ENCODE results near the gene CARD18. TPM values are rescaled to one million over a fixed set of nuclear protein-coding genes. Genes with fewer than 3 reads are reported as not detected.

Gene CARD18
- total RNA-seq (2016; rRNA removed; fragmentation: Illumina TruSeq; extraction: Trizol) (not detected in 2 replicates), polyA plus RNA-seq (2011; rRNA removed) (not detected in 2 replicates), polyA minus RNA-seq (2011; rRNA and poly(A)+ RNA removed; ENCODE audit: low replicate concordance) (not detected in 2 replicates), Bru-seq, nascent RNA (percentile 10 among the genes with signal in this experiment), BruChase-seq, experiment 1, labeled RNA remaining after a 6-hour chase (percentile 10 among the genes with signal in this experiment), BruChase-seq, experiment 2, labeled RNA remaining after a 2-hour chase (percentile 13 among the genes with signal in this experiment)
- total RNA-seq (2016; cell fraction: cytosol; rRNA removed; fragmentation: Illumina TruSeq; extraction: Trizol; ENCODE audit: low read depth): not detected in 2 replicates
- not detected in 2 replicates for total RNA-seq (2016; cell fraction: insoluble cytoplasmic fraction; rRNA removed; fragmentation: Illumina TruSeq; extraction: Trizol)
- total RNA-seq (2016; cell fraction: membrane; rRNA removed; fragmentation: Illumina TruSeq; extraction: Trizol): not detected in 2 replicates
- total RNA-seq (2016; cell fraction: nucleus; rRNA removed; fragmentation: Illumina TruSeq; extraction: Trizol): not detected in 2 replicates
- polyA plus RNA-seq (2011; cell fraction: cytosol; rRNA removed): not detected in 2 replicates
- not detected in 2 replicates for polyA plus RNA-seq (2011; cell fraction: nucleus; rRNA removed)
- not detected in 2 replicates for polyA plus RNA-seq (2012)
- polyA plus RNA-seq (2016; cell fraction: cytosol; fragmentation: Illumina TruSeq; extraction: Trizol; ENCODE audit: low read depth): not detected in 2 replicates
- polyA plus RNA-seq (2016; cell fraction: insoluble cytoplasmic fraction; fragmentation: Illumina TruSeq; extraction: Trizol; ENCODE audit: low read depth): not detected in 2 replicates
- polyA plus RNA-seq (2016; cell fraction: membrane; fragmentation: Illumina TruSeq; extraction: Trizol; ENCODE audit: low read depth): not detected in 2 replicates
- polyA plus RNA-seq (2016; cell fraction: nucleus; fragmentation: Illumina TruSeq; extraction: Trizol; ENCODE audit: insufficient read depth, low read depth): not detected in 2 replicates
- polyA minus RNA-seq (2011; cell fraction: cytosol; rRNA and poly(A)+ RNA removed): not detected in 2 replicates
- polyA minus RNA-seq (2011; cell fraction: nucleus; rRNA and poly(A)+ RNA removed): not detected in 2 replicates
- long read RNA-seq, experiment 1: 0 reads
- long read RNA-seq, experiment 2: 0 reads

GRCh38 chr11:105139669-105140068 lies at the start of gene CARD18:
Gene CARD18, minus strand, starts transcription at chr11:105139769. Its CDS starts 43 bp downstream, at chr11:105139726.
- Histone ChIP-seq H3K4me3 (replicated peaks in 1 of 3; ENCODE audit: insufficient read depth in 1 of 3, low read depth in 2 of 3, low read length in 3 of 3) (no peak within 1 kb of the TSS), H4K20me1 (ENCODE audit: insufficient read depth, low read length) (no peaks in the 10 kb centered on the region), H3K9me3 (ENCODE audit: low read length) (no peaks in the 10 kb centered on the region), H3K4me2 (ENCODE audit: low read depth, low read length) (no peak within 1 kb of the TSS), H3K27me3 (ENCODE audit: control insufficient read depth in 1 of 2, insufficient read depth in 2 of 2, low read length in 2 of 2) (no peaks in the 10 kb centered on the region), H3K79me2 (ENCODE audit: insufficient read depth, low read length) (no peaks in the 10 kb centered on the region), H3K36me3 (replicated peaks in 1 of 2; ENCODE audit: control insufficient read depth in 1 of 2, insufficient read depth in 2 of 2, low read length in 2 of 2) (no peaks in the 10 kb centered on the region), H3K4me1 (ENCODE audit: insufficient read depth, low read length) (peaks cover under 1% of the 10 kb centered on the region; the same call in 1 of the 2 replicates), H3K27ac (ENCODE audit: extremely low read length, insufficient read depth, low read length) (no peak within 1 kb of the TSS), H3K9ac (ENCODE audit: insufficient read depth, low read depth, low read length) (no peak within 1 kb of the TSS), H2AFZ (ENCODE audit: low read length) (no peak within 1 kb of the TSS)
- TF ChIP-seq ZNF674 (CRISPR knock-in tag; IDR thresholded peaks at IDR 0.05; ENCODE audit: low read depth): no peak
- TF ChIP-seq PBX2 (CRISPR knock-in tag; IDR thresholded peaks at IDR 0.05): no peak
- no peak for TF ChIP-seq MAFF (IDR thresholded peaks at IDR 0.05; ENCODE audit: low read depth, low read length)
- no peak for TF ChIP-seq ZNF432 (CRISPR knock-in tag; IDR thresholded peaks at IDR 0.05; ENCODE audit: borderline replicate concordance)
- no peak for TF ChIP-seq GATA4 (IDR thresholded peaks at IDR 0.05; ENCODE audit: borderline replicate concordance, low read depth)
- no peak for TF ChIP-seq ZNF740 (CRISPR knock-in tag; IDR thresholded peaks at IDR 0.05)
- TF ChIP-seq CBX2 (IDR thresholded peaks at IDR 0.05; ENCODE audit: low read depth, low read length): no peak
- TF ChIP-seq CBX2 (CRISPR knock-in tag; IDR thresholded peaks at IDR 0.05; ENCODE audit: low read depth): no peak
- no peak for TF ChIP-seq ZNF672 (CRISPR knock-in tag; IDR thresholded peaks at IDR 0.05)
- no peak for TF ChIP-seq TBL1XR1 (IDR thresholded peaks at IDR 0.05; ENCODE audit: borderline replicate concordance, low read length, partially characterized antibody)
- no peak for TF ChIP-seq ZNF784 (CRISPR knock-in tag; IDR thresholded peaks at IDR 0.05; ENCODE audit: borderline replicate concordance)
- no peak for TF ChIP-seq LBX2 (CRISPR knock-in tag; IDR thresholded peaks at IDR 0.05; ENCODE audit: borderline replicate concordance)
- TF ChIP-seq CHCHD3 (CRISPR knock-in tag; IDR thresholded peaks at IDR 0.05): no peak
- TF ChIP-seq ATF5 (CRISPR knock-in tag; IDR thresholded peaks at IDR 0.05; ENCODE audit: low read depth): no peak
- DNase-seq (ENCODE audit: low spot score) (no peak), ATAC-seq (no peak), FAIRE-seq (no peak)
- intact Hi-C loops (cut with micrococcal nuclease; ENCODE audit: unreplicated experiment) (loop anchor here (10.0 kb wide), 1 partner anchor 95 kb away; the partner anchor contains the start of gene CARD16), in situ Hi-C loops (cut with HindIII; ENCODE audit: extremely low pct_ligation_motif_present, low pct_unique_long_range_greater_than_20kb) (no loop called here)
- POLR2A ChIA-PET: no interaction called here
- CTCF ChIA-PET (ENCODE audit: low intra/inter-chr PET ratio, low total read pairs): no interaction called here
- no TSS peak for BruUV-seq (replicated peaks)
- 0% methylated on average over 2 of the region's 2 CpGs for WGBS (ENCODE audit: low lambda C conversion rate)

All from HepG2 (cell line).